Mononuclear cell (primary cell): ENCODE results near the gene ADD2. TPM values are rescaled to one million over a fixed set of nuclear protein-coding genes. Genes with fewer than 3 reads are reported as not detected.
"Not testable (repeated sequence)": the region's sequence is repeated elsewhere in the genome, so short reads cannot be mapped to it uniquely, and the experiment has no call there.

Experiments
- H3K27me3 ChIP-seq: 2 replicates; pipeline ENCODE4 v1.6.0; 2011; ENCODE audit warnings: low read length, control low read depth; ENCODE audit not compliant: insufficient read depth
- H3K4me1 ChIP-seq: 2 replicates; pipeline ENCODE4 v1.5.1; 2011; ENCODE audit warnings: mild to moderate bottlenecking, low read length, control low read depth; ENCODE audit not compliant: insufficient read depth
- H3K4me3 ChIP-seq: 2 replicates; pipeline ENCODE4 v1.5.1; 2011; ENCODE audit warnings: mild to moderate bottlenecking, low read length, moderate library complexity
- H3K9me3 ChIP-seq: 2 replicates; pipeline ENCODE4 v1.5.1; 2011; ENCODE audit warnings: low read depth, mild to moderate bottlenecking, control low read depth, low read length
- total RNA-seq: library from RNA; depleted of rRNA; stranded (reverse); fragments of >200 nt; gene quantifications from one replicate; pipeline ENCODE4 v1.2.3, GENCODE V29; 2012

ADD2 gene
- total RNA-seq, 1 donor, result 2.4 TPM

- Histone ChIP-seq H3K9me3 (no peaks in the 10 kb centered on the region), H3K4me1 (no peaks in the 10 kb centered on the region), H3K4me3 (no peak overlapping the region), H3K27me3 (no peaks in the 10 kb centered on the region)
Measured at GRCh38 chr2:70748002-70748784, 19.8 kb downstream of the ADD2 start.

GRCh38 chr2:70747284-70747683 lies 20.7 kb downstream of the ADD2 start:
- H3K4me1 ChIP-seq, result no peaks in the 10 kb centered on the region
- H3K9me3 ChIP-seq, result no peaks in the 10 kb centered on the region

GRCh38 chr2:70746094-70746974 lies 21.7 kb downstream of the ADD2 start:
- no peaks in the 10 kb centered on the region for H3K4me1 ChIP-seq
- no peaks in the 10 kb centered on the region for H3K9me3 ChIP-seq
- H3K4me3 ChIP-seq, result no peak overlapping the region
- H3K27me3 ChIP-seq, result no peaks in the 10 kb centered on the region

More at GRCh38 chr2:70747284-70747683, 20.7 kb downstream of the ADD2 start:
- H3K4me3 ChIP-seq, result no peak overlapping the region
- no peaks in the 10 kb centered on the region for H3K27me3 ChIP-seq

- no peaks in the 10 kb centered on the region for H3K4me1 ChIP-seq
- H3K27me3 ChIP-seq, result no peaks in the 10 kb centered on the region
- H3K4me3 ChIP-seq, result no peak overlapping the region
- H3K9me3 ChIP-seq, result no peaks in the 10 kb centered on the region
Measured at GRCh38 chr2:70745276-70745825, 22.6 kb downstream of the ADD2 start.

GRCh38 chr2:70744397-70744796 lies 23.6 kb downstream of the ADD2 start:
- Histone ChIP-seq H3K9me3 (no peaks in the 10 kb centered on the region), H3K4me3 (no peak overlapping the region), H3K4me1 (no peaks in the 10 kb centered on the region), H3K27me3 (no peaks in the 10 kb centered on the region)

- Histone ChIP-seq H3K4me1 (no peaks in the 10 kb centered on the region), H3K27me3 (no peaks in the 10 kb centered on the region), H3K4me3 (no peak overlapping the region), H3K9me3 (no peaks in the 10 kb centered on the region)
Measured at GRCh38 chr2:70743677-70744076, 24.3 kb downstream of the ADD2 start.

GRCh38 chr2:70743068-70743467 lies 24.9 kb downstream of the ADD2 start:
- Histone ChIP-seq H3K4me1 (no peaks in the 10 kb centered on the region), H3K27me3 (no peaks in the 10 kb centered on the region), H3K4me3 (no peak overlapping the region), H3K9me3 (no peaks in the 10 kb centered on the region)

GRCh38 chr2:70739492-70739891 lies 28.5 kb downstream of the ADD2 start:
- H3K27me3 ChIP-seq, H3K4me3 ChIP-seq, H3K4me1 ChIP-seq, H3K9me3 ChIP-seq: not testable (repeated sequence)

- no peak overlapping the region for H3K4me3 ChIP-seq
- no peaks in the 10 kb centered on the region for H3K9me3 ChIP-seq
- H3K27me3 ChIP-seq, result peaks cover 3% of the 10 kb centered on the region
- no peaks in the 10 kb centered on the region for H3K4me1 ChIP-seq
Measured at GRCh38 chr2:70738159-70738558, 29.8 kb downstream of the ADD2 start.

GRCh38 chr2:70735071-70735470 lies 32.9 kb downstream of the ADD2 start:
- Histone ChIP-seq H3K9me3 (no peaks in the 10 kb centered on the region), H3K27me3 (peaks cover 3% of the 10 kb centered on the region), H3K4me3 (no peak overlapping the region), H3K4me1 (no peaks in the 10 kb centered on the region)

GRCh38 chr2:70733646-70734180 lies 34.3 kb downstream of the ADD2 start:
- Histone ChIP-seq H3K4me1 (no peaks in the 10 kb centered on the region), H3K9me3 (no peaks in the 10 kb centered on the region)

GRCh38 chr2:70732766-70733645 lies 35.0 kb downstream of the ADD2 start:
- Histone ChIP-seq H3K27me3 (peaks cover 3% of the 10 kb centered on the region), H3K9me3 (no peaks in the 10 kb centered on the region), H3K4me3 (no peak overlapping the region), H3K4me1 (no peaks in the 10 kb centered on the region)

More at GRCh38 chr2:70733646-70734180, 34.3 kb downstream of the ADD2 start:
- Histone ChIP-seq H3K4me3 (no peak overlapping the region), H3K27me3 (peaks cover 3% of the 10 kb centered on the region)

GRCh38 chr2:70730730-70731129 lies 37.3 kb downstream of the ADD2 start:
- Histone ChIP-seq H3K4me3 (no peak overlapping the region), H3K27me3 (no peaks in the 10 kb centered on the region), H3K4me1 (no peaks in the 10 kb centered on the region), H3K9me3 (no peaks in the 10 kb centered on the region)

GRCh38 chr2:70729647-70730046 lies 38.4 kb downstream of the ADD2 start:
- no peaks in the 10 kb centered on the region for H3K4me1 ChIP-seq
- no peaks in the 10 kb centered on the region for H3K9me3 ChIP-seq
- H3K4me3 ChIP-seq, result no peak overlapping the region
- H3K27me3 ChIP-seq, result no peaks in the 10 kb centered on the region
